ENCODE data around the gene HECTD3.

DNA sequence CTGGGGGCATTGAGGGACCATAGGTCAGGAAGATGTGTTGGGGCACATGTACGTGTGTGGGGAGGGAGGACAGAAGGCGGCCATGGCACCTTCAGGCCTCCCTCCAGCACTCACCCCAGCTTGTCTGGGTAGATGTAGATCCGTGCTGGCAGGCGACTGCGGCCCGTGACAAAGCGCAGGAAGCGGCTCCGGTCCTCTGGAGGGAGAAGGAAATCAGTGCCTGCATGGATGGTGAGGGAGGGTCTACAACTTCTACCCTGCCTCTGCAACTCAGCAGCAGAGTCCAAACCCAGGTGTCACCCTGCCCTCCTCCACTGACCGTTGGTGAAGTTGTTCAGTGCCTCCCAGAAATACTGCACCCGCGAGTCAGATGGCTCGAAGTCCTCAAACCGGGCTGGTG, 7.4 kb downstream of the HECTD3 start:
- TF ChIP-seq, protein P1, sequence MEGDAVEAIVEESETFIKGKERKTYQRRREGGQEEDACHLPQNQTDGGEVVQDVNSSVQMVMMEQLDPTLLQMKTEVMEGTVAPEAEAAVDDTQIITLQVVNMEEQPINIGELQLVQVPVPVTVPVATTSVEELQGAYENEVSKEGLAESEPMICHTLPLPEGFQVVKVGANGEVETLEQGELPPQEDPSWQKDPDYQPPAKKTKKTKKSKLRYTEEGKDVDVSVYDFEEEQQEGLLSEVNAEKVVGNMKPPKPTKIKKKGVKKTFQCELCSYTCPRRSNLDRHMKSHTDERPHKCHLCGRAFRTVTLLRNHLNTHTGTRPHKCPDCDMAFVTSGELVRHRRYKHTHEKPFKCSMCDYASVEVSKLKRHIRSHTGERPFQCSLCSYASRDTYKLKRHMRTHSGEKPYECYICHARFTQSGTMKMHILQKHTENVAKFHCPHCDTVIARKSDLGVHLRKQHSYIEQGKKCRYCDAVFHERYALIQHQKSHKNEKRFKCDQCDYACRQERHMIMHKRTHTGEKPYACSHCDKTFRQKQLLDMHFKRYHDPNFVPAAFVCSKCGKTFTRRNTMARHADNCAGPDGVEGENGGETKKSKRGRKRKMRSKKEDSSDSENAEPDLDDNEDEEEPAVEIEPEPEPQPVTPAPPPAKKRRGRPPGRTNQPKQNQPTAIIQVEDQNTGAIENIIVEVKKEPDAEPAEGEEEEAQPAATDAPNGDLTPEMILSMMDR (IDR thresholded peaks at IDR 0.05; ENCODE audit: low read depth, low read length): no peak
- TF ChIP-seq EZH2phosphoT487 (IDR thresholded peaks at IDR 0.05; ENCODE audit: low read depth): no peak
